Choroid plexus epithelial cell (primary cell): ENCODE data around the gene LY6G5B.

Source experiments
- DNase-seq: peaks from one replicate; pipeline ENCODE4 v3.0.0-alpha.2; 2010; ENCODE audit warnings: low read depth
- H3K4me3 ChIP-seq: 2 replicates; pipeline ENCODE4 v1.5.1; 2011; ENCODE audit warnings: low read depth, mild to moderate bottlenecking, control low read depth, low read length, moderate library complexity
- CTCF ChIP-seq: conservative IDR thresholded peaks from 2 replicates; pipeline ENCODE4 v1.5.1; 2011; ENCODE audit warnings: low read depth, mild to moderate bottlenecking, control low read depth, inconsistent platforms, low read length, moderate library complexity

LY6G5B gene

DNA sequence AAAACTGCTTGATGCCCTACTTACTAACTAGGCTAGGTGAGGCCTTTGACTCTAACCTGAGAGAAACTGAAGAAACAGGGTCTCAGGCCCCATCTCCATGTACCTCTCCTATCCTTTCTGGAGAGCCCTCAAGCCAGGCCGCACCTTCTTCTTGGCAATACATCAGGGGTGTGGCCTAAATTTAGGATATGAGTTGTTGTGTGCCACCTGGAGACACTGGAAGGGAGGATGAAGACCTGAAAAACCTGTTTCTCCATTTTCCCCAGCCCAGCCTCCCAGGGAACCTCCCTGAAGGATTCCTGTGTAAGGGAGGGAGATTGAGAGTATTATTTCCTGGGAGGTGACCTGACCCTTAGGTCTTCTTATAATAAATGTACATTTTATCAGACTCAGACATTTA lies 48.5 kb downstream of the LY6G5B start:
- DNase-seq: no peak
- no peak overlapping the region for H3K4me3 ChIP-seq
- TF ChIP-seq CTCF: no peak

GRCh38 chr6:31719001-31719400 lies 49.2 kb downstream of the LY6G5B start:
- no peak overlapping the region for H3K4me3 ChIP-seq
- DNase-seq: no peak
- no peak for TF ChIP-seq CTCF

- no peak overlapping the region for H3K4me3 ChIP-seq
- DNase-seq: no peak
- no peak for TF ChIP-seq CTCF
These were observed 50.5 kb downstream of the LY6G5B start for GRCh38 chr6:31720196-31720770.

GRCh38 chr6:31721351-31722020 lies 51.7 kb downstream of the LY6G5B start, which contains the start of gene LY6G6C:
LY6G6C (minus strand) TSS chr6:31721746; CDS start chr6:31721679, 67 bp downstream.
- no peak for DNase-seq
- no peak for TF ChIP-seq CTCF
- no peak within 1 kb of the TSS for H3K4me3 ChIP-seq

DNA sequence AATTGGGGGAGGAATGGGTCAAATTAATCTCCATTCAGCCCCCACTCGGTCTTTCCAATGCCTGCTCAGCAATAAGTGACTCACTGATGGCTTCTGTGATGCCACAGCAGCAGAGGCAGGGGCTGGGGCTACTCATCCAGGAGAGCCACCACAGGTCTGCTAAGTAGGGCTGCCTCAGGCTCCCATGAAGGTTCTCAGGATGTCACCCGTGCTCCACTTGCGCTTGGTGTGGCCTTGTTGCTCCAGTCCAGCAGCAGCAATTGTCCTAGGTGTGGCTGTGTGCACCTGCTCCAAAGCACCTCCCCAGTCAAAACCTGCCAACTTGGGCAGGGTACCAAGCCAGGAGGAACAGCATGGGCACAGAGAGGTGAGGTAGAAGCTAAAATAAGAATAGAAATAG lies 52.4 kb downstream of the LY6G5B start:
- no peak for TF ChIP-seq CTCF
- H3K4me3 ChIP-seq: no peak overlapping the region
- DNase-seq: no peak
